ENCODE results near the gene EYA2.

DNA sequence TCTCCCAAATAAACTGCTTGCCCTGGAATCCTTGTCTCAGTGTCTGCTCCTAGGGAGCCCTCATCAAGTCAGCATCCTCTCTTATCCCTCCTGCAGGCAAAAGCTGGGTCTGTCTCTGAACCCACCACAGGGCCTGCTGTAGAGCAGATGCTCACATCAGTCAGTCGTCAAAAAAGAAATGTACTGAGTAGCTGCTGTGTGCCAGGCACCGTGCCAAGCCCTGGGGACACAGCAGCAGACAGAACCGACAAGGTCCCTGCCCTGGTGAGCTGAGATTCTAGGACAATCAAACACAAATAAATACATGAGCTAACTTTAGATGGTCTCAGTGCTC is 68.5 kb downstream of the EYA2 start:
- no peak for TF ChIP-seq SUZ12 (IDR thresholded peaks at IDR 0.05; ENCODE audit: extremely low read depth, insufficient read depth, insufficient read length)
- TF ChIP-seq ZNF274 (IDR thresholded peaks at IDR 0.05; ENCODE audit: low read depth, low read length) = no peak
